ENCODE results near the gene TBC1D5.
"Not testable (repeated sequence)": the region's sequence is repeated elsewhere in the genome, so short reads cannot be mapped to it uniquely, and the experiment has no call there.

TBC1D5 gene

DNA sequence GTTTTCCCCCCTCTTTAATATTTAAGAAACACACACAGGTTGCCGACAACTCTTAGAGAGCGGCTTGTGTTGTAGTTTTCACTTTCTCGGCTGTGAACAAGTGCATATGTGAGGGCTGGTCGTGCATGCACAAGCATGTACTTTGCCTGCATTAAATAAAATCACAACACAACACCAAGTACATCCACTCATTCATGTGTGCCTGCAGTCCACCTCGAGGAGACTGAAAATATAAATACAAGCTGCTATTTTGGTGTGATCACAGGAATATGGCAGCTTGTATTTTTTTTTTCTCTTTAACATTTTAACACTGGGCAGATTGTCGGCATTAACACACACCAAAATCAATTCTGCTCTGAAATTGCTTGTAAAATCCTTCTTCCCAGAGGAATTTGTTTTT, 346.4 kb downstream of the TBC1D5 start:
- DNase-seq, result no peak

DNA sequence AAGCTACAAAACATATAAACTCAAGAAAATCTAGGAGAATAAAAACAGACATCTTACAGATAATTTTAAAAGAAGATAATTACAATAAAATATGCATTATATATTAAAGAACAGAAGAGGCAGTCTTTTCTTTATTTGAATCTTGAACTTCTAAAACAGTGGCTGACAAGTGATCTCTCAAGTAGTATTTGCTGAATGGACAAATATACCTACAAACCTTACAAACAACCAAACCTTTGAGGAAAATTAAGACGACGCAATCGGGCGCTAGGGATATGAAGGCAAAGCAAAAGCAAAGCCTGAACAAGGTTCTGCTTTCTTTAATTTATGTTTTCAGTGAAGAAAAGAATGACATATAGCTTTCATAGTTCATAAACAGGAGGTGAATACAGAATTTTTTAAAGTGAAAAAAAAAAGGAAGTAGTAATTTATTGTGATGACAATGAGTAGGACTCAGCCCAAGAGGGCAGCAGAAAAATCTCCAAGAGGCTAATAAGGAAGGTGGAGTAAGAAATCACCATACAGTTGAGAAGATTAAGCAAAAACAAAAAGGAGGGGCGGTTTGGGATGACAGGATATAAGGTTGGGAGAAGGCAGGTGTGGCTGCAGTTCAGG, 347.8 kb downstream of the TBC1D5 start:
- DNase-seq, result no peak

DNA sequence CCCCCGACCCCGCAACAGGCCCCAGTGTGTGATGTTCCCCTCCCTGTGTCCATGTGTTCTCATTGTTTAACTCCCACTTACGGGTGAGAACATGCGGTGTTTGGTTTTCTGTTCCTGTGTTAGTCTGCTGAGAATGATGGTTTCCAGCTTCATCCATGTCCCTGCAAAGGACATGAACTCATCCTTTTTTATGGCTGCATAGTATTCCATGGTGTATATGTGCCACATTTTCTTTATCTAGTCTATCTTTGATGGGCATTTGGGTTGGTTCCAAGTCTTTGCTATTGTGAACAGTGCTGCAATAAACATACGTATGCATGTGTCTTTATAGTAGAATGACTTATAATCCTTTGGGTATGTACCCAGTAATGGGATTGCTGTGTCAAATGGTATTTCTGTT, 349.9 kb downstream of the TBC1D5 start:
- DNase-seq, result not testable (repeated sequence)

GRCh38 chr3:17390785-17391184, 351.6 kb downstream of the TBC1D5 start:
- DNase-seq, result no peak

DNA sequence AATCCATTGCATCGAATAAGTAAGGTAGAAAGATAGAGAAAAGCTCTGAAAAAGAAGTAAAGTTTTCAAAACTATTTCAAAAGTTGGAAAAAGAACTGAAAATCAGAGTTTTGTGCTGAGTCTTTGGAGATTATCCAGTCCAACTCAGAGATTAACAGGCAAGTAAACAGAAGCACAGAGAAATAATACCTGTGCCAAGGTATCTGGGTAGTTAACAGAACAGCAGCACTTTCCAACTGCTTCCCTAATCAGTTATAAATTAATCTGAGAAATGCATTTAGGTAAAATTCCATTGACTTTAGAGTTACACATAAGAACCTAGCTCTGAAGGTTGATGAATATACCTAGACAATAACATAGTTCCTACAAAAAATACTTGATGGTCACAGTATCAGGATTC, 355.3 kb downstream of the TBC1D5 start:
- no peak for DNase-seq

GRCh38 chr3:17386432-17386831, 356.0 kb downstream of the TBC1D5 start:
- DNase-seq, result no peak

GRCh38 chr3:17384567-17385296, 357.7 kb downstream of the TBC1D5 start:
- DNase-seq, result no peak

- DNase-seq, result no peak
Measured at GRCh38 chr3:17373304-17373703, 369.1 kb downstream of the TBC1D5 start.

DNA sequence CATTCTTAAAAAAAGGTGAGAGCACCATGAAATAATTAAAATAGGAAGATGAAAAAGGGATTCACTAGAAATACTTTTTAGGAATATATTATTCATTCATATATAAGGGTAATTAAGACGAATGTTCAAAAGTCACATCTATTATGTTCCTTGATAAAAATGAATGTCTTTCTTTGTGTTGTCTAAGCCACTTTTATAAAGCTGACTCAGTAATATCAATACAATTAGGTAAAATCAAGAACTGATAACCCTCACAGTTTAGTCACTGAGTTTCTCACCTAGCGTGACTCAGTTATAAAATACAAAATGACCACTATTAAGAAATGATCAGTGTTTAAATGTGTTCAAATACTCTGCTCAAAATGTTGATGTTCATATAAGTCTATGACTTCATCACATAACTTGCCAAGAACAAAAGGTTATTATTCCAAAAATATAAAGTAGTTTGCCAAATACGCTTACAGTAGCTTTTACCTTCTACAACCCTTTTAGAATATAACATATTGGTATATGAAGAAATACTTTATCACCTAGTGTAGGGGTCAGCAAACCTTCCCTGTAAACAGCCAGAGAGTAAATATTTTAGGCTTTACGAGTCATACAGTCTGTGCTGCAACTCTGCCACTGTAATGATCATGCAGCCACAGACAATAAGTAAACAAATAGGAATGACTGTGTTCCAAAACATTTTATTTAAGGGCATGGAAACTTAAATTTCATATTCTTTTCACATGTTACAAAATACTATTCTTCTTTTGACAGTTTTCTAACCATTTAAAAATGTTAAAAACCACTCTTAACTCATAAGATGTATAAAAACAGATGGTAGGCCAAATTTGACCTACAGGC, 369.8 kb downstream of the TBC1D5 start:
- no peak for DNase-seq

DNA sequence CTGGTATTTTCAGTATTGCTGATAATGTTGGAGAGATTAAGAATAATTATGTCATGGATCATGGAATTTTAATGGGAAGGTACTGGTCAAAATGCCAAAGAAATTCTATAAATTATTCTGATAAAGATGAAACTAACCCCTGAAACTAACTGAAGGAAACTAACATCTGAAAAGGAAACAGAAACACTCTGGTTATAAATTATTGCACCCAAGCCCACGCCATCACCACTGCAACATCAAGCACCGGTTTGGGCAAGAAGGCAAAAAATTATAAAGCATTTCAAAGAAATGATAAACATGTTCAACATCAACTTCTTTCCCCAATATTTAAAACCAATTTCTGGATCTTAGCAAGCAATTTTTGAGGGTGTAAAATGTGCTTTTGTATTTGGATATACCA, 372.5 kb downstream of the TBC1D5 start:
- DNase-seq, result no peak

GRCh38 chr3:17367171-17367570, 375.3 kb downstream of the TBC1D5 start:
- no peak for DNase-seq

DNA sequence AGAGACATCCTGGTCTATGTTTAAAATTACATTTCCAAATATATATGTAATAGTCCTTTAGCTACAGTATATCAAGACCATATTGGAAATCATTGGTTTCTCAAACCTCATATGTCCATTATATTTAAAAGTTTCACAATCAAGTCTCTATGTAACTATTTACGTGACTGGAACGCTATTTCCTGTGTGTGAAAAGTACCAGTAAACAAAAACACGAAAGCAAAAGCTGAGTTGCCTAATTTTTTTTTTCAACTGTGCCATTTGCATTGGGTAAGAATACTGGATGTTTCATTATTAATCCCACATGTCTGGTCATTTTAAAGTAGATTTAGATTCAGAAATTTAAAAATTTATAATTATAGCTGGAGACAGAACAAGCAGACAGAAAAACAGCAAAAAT, 381.4 kb downstream of the TBC1D5 start:
- DNase-seq, result no peak

DNA sequence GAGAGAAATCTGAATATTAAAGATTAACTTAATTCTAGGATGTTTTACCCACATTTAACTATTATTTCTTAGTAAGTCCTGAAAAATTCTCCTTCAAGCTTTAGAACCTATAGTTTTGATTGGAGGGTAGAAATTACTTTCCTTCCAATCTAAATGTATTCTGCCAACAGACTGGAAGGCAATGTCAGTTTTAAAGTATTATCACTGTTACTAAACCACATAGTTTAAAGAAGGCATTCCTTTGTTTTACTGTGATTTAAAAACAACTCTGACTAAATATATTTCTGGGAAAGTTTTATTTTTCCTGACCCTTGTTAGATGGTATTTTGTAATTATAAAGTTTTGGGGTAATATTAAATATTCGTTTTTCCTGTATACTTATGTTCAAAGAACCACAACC, 382.5 kb downstream of the TBC1D5 start:
- no peak for DNase-seq

DNA sequence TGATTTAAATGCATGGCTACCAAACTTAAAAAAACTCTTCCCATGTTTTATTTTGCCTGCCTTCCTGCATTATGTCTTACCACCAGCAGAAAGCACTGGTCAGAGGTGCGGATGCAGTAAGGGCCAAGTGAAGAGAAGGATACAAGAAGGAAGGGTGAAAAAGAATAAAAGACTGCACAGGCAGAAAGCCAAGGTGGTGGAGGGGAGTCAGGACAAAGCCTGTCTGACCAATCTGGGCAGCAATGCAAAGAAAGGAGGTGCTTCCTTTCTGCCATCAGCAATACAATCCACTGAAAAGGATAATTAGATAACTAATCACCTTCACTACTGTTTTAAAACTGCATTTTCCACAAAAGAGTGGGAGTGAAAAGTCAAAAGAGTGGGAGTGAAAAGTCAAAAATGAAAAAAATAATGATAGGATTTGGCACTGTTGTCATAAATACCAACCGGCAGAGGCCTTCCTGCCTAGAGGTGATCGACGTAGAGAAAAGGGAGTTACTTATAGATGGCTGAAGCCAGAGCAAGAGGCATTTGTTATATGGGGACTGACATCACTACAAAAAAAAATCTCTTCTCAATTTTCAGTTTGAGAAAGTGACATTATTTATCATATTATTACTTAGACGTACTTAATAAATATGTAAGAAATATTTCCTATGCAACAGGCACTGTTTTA, 385.3 kb downstream of the TBC1D5 start:
- DNase-seq, result no peak

DNA sequence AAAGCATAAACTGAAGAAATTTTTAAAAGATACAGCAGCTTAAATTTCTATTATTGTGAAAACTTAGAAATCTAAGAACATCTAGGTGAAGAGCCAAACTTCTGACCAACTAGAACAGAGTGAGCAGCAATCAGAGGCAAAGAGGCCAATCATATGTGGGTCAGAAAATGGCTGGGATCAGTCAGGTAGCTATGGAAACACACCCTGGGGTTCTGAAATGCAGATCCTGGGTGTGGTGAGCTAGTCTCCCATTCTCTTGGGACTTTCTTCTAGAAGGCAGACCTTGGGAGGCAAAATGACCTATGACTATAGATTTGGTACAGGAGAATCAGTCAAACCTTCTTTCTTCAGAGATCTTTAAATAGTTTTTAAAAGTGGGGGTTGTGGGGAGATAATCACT, 385.8 kb downstream of the TBC1D5 start:
- no peak for DNase-seq

GRCh38 chr3:17355591-17355990, 386.8 kb downstream of the TBC1D5 start:
- DNase-seq, result no peak

DNA sequence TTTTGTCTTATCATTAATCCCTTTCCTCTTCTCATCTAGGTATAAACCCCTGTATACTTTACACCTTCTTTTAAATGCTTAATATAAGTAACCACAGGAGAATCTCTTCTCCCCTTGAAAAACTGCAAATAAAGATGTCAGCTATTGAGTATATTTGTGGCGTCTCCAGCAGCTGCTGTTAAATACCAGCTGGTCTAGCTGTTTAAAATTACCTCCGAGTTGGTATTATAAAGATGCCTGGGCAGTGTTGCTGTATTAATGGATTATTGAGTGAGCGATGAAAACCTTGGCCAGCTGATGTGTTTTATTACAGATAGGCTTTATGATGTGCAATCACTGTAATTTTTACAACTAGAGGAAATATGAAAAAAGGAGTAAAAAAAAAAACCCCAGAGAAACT, 388.1 kb downstream of the TBC1D5 start:
- no peak for DNase-seq

GRCh38 chr3:17352620-17353019, 389.8 kb downstream of the TBC1D5 start:
- DNase-seq, result no peak

- DNase-seq, result not testable (repeated sequence)
Measured at GRCh38 chr3:17351193-17351592, 391.2 kb downstream of the TBC1D5 start.

- no peak for DNase-seq
Measured at GRCh38 chr3:17349093-17349492, 393.3 kb downstream of the TBC1D5 start.

GRCh38 chr3:17342119-17342518, 400.3 kb downstream of the TBC1D5 start:
- DNase-seq, result no peak

DNA sequence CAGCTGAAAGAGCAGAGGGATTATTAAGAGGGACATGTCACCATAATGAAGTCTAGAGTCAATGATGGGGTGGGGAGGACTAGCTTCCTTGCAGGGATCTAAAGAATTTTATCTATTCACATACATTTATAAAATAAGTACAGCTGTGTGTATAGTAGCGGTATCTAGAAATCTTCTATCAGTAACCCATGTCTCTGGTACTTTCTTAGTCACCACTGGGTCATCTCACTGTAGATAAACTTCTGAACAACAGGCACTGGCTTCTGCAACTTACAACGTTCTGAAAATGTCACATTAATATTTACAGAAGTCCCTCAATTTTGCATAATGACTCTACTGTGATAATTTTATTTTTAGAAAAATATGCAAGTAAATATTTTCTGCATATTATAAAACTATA, 401.7 kb downstream of the TBC1D5 start:
- DNase-seq, result no peak

DNA sequence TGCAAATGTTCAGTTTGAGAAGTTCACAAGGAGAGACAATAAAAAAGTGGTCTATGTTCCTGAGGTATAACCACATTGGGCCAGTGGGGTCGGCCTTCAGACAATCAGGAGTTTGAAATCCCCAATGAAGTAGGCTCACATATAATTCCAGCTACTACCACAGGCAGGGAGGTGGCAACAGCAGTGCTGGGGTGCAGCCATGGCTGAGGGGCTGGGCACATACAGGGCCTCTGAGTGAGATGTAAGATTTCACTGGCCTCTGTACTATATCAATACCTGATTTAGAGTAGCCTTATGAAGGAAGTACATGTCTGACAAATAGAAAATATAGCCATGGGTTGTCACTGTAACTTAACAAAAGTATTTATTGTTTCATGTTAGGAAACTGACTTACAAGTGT, 402.2 kb downstream of the TBC1D5 start:
- DNase-seq, result no peak

Measured in T-helper 1 cell (primary cell).